Tibial artery (tissue), 4 donors: ENCODE results near the gene CORO1C.
A peak's percentile ranks its signal among the peaks of the same experiment; 100 is the strongest.

Experiments used
- DNase-seq, 2 donors: peaks; one replicate each; pipeline ENCODE4 v3.0.0-alpha.2; 2019
- H3K27ac ChIP-seq, 2 donors: fragments of 200-600 bp; sonication (generic) in 1 of 2; 1 replicate in 1 of 2; 2 replicates in 1 of 2; pipeline ENCODE4 v1.5.1; 2018 to 2019; ENCODE audit warnings: mild to moderate bottlenecking in 1 of 2
- H3K27me3 ChIP-seq, 2 donors: fragments of 200-600 bp; sonication (generic) in 1 of 2; one replicate each; pipeline versions ENCODE4 v1.5.1 to v1.6.0; 2016 to 2019
- H3K36me3 ChIP-seq, 3 donors: fragments of 200-600 bp; sonication (generic) in 2 of 3; one replicate each; pipeline ENCODE4 v1.5.1; 2016 to 2019; ENCODE audit warnings: mild to moderate bottlenecking in 2 of 3
- H3K4me1 ChIP-seq, 4 donors: fragments of 200-600 bp; sonication (generic) in 2 of 4; 1 replicate in 3 of 4; 2 replicates in 1 of 4; pipeline ENCODE4 v1.5.1; 2016 to 2019
- H3K4me3 ChIP-seq, 2 donors: fragments of 200-600 bp; sonication (generic) in 1 of 2; 1 replicate in 1 of 2; 2 replicates in 1 of 2; pipeline ENCODE4 v1.5.1; 2018 to 2019; ENCODE audit warnings: mild to moderate bottlenecking in 2 of 2
- H3K9me3 ChIP-seq, 3 donors: fragments of 200-600 bp; sonication (generic) in 1 of 3; one replicate each; pipeline ENCODE4 v1.5.1; 2016 to 2019
- CTCF ChIP-seq, 2 experiments: fragments of 200-600 bp in 1 of 2; fragments of 450-650 bp in 1 of 2; IDR thresholded peaks; one replicate each; pipeline ENCODE4 v1.5.1; 2017 to 2019; ENCODE audit warnings: antibody characterized with exemption in 2 of 2, mild to moderate bottlenecking in 1 of 2, moderate library complexity in 1 of 2
- intact Hi-C: fragments of 100-400 bp; cut with DNase I; formaldehyde crosslinking; loops from one replicate; pipeline ENCODE4 v1.15.0; 2023; ENCODE audit warnings: low total_unique reads

The CORO1C gene

GRCh38 chr12:108704527-108704926 is 26.8 kb downstream of the CORO1C start:
- DNase-seq: no peak
- TF ChIP-seq CTCF (IDR thresholded peaks at IDR 0.05): no peak
- Histone ChIP-seq H3K36me3 (peaks cover 3 to 9% (median 4%) of the 10 kb centered on the region in 3 donors), H3K4me1 (peaks cover 0 to 97% (median 41%) of the 10 kb centered on the region in 4 donors), H3K9me3 (no peaks in the 10 kb centered on the region), H3K4me3 (no peak overlapping the region), H3K27ac (peak overlapping the region in 1 of 2 donors; percentile 94), H3K27me3 (no peaks in the 10 kb centered on the region)
- intact Hi-C loops: no loop called here

GRCh38 chr12:108702595-108703320 is 28.6 kb downstream of the CORO1C start:
- DNase-seq: no peak
- H3K9me3 ChIP-seq: no peaks in the 10 kb centered on the region
- intact Hi-C loops: no loop called here
- H3K27ac ChIP-seq: peak overlapping the region; percentile 79 to 94
- peaks cover 0 to 98% (median 44%) of the 10 kb centered on the region in 4 donors for H3K4me1 ChIP-seq
- peaks cover 18 to 26% (median 22%) of the 10 kb centered on the region in 3 donors for H3K36me3 ChIP-seq
- H3K4me3 ChIP-seq: no peak overlapping the region
- no peaks in the 10 kb centered on the region for H3K27me3 ChIP-seq
- no peak for TF ChIP-seq CTCF (IDR thresholded peaks at IDR 0.05)

- H3K27me3 ChIP-seq: no peaks in the 10 kb centered on the region
- DNase-seq: no peak
- intact Hi-C loops: no loop called here
- H3K4me3 ChIP-seq: peak overlapping the region in 1 of 2 donors; percentile 22
- H3K27ac ChIP-seq: peak overlapping the region; percentile 79 to 94
- H3K9me3 ChIP-seq: no peaks in the 10 kb centered on the region
- H3K4me1 ChIP-seq: peaks cover 0 to 98% (median 52%) of the 10 kb centered on the region in 4 donors
- TF ChIP-seq CTCF (IDR thresholded peaks at IDR 0.05): no peak
- H3K36me3 ChIP-seq: peaks cover 18 to 26% (median 22%) of the 10 kb centered on the region in 3 donors
Measured at GRCh38 chr12:108701779-108702441, 29.4 kb downstream of the CORO1C start.

GRCh38 chr12:108700833-108701541 is 30.3 kb downstream of the CORO1C start:
- no peaks in the 10 kb centered on the region for H3K27me3 ChIP-seq
- TF ChIP-seq CTCF (IDR thresholded peaks at IDR 0.05): no peak
- DNase-seq: no peak
- H3K4me1 ChIP-seq: peaks cover 0 to 99% (median 58%) of the 10 kb centered on the region in 4 donors
- H3K27ac ChIP-seq: peak overlapping the region; percentile 79 to 94
- peak overlapping the region; percentile 17 to 22 for H3K4me3 ChIP-seq
- peaks cover 18 to 26% (median 22%) of the 10 kb centered on the region in 3 donors for H3K36me3 ChIP-seq
- H3K9me3 ChIP-seq: no peaks in the 10 kb centered on the region
- intact Hi-C loops: no loop called here

GRCh38 chr12:108699955-108700563 is 31.3 kb downstream of the CORO1C start:
- Histone ChIP-seq H3K36me3 (peaks cover 18 to 26% (median 22%) of the 10 kb centered on the region in 3 donors), H3K27me3 (no peaks in the 10 kb centered on the region), H3K27ac (peak overlapping the region; percentile 79 to 94), H3K4me3 (no peak overlapping the region), H3K4me1 (peaks cover 0 to 99% (median 66%) of the 10 kb centered on the region in 4 donors), H3K9me3 (no peaks in the 10 kb centered on the region)
- DNase-seq: no peak
- intact Hi-C loops: no loop called here
- no peak for TF ChIP-seq CTCF (IDR thresholded peaks at IDR 0.05)
